A549 (cell line): Measurements from ENCODE around the gene ABCC1. TPM values are rescaled to one million over a fixed set of nuclear protein-coding genes. Genes with fewer than 3 reads are reported as not detected.

Experiments used
- ATAC-seq, 2 experiments: fragments of 200-7000 bp in 1 of 2; fragments of >200 bp in 1 of 2; cut with Nextera tagmentation in 1 of 2; cut with Tn5 transposase in 1 of 2; 3 replicates each; pipeline versions ENCODE4 v1.8.0 to v1.9.1; 2018 to 2020; ENCODE audit warnings: mild to moderate bottlenecking in 1 of 2, moderate library complexity in 1 of 2
- CTCF ChIA-PET: fragments of 300-600 bp; sonication (Branson Sonifier 250); formaldehyde crosslinking; extraction: SDS; loops from one replicate; lab custom pipeline; 2021; ENCODE audit warnings: antibody characterized with exemption, inconsistent platforms; lab: Yijun Ruan, JAX
- POLR2A ChIA-PET: fragments of 350-600 bp; formaldehyde crosslinking; extraction: SDS; loops from one replicate; lab custom pipeline; 2021; ENCODE audit warnings: antibody characterized with exemption, inconsistent platforms; lab: Yijun Ruan, JAX
- DNase-seq, 2 experiments: peaks; one replicate each; pipeline versions ENCODE4 v3.0.0 to v3.0.0-alpha.2; 2011 to 2016; ENCODE audit warnings: low read depth in 1 of 2, low spot score in 1 of 2
- FAIRE-seq: peaks from 2 replicates; lab custom pipeline; 2011; peaks lifted over from hg19 to GRCh38; lab: Jason Lieb, UNC
- H3K27ac ChIP-seq, 2 experiments: fragments of >200 bp; sonication (Bioruptor Twin); formaldehyde crosslinking; 3 replicates each; pipeline ENCODE4 v1.5.1; 2016 to 2017
- H3K4me1 ChIP-seq: fragments of >200 bp; sonication (Bioruptor Twin); formaldehyde crosslinking; 3 replicates; pipeline ENCODE4 v1.6.1; 2016
- H3K4me2 ChIP-seq: fragments of >200 bp; sonication (Bioruptor Twin); formaldehyde crosslinking; 3 replicates; pipeline ENCODE4 v1.6.1; 2016
- H3K4me3 ChIP-seq: fragments of >200 bp; sonication (Bioruptor Twin); formaldehyde crosslinking; 3 replicates; pipeline ENCODE4 v1.5.1; 2016
- H3K9me3 ChIP-seq: fragments of >200 bp; sonication (Bioruptor Twin); formaldehyde crosslinking; 3 replicates; pipeline ENCODE4 v1.6.1; 2016
- ATOH8 ChIP-seq: fragments of 250-450 bp; sonication (Bioruptor Pico); IDR thresholded peaks from 2 replicates; pipeline ENCODE4 v1.5.0; 2020; ENCODE audit warnings: low read depth, mild to moderate bottlenecking, moderate library complexity
- BCL3 ChIP-seq: fragments of >200 bp; sonication (Bioruptor Twin); formaldehyde crosslinking; IDR thresholded peaks from 3 replicates; pipeline ENCODE4 v1.6.1; 2016
- CBX8 ChIP-seq: fragments of 200-600 bp; sonication (generic); IDR thresholded peaks from 2 replicates; pipeline ENCODE4 v1.6.1; 2016
- ELK1 ChIP-seq: fragments of 150-350 bp; IDR thresholded peaks from 2 replicates; pipeline ENCODE4 v1.6.1; 2014; ENCODE audit warnings: low read depth, mild to moderate bottlenecking, low read length
- EP300 ChIP-seq, 2 experiments: fragments of >200 bp; sonication (Bioruptor Twin); formaldehyde crosslinking; IDR thresholded peaks; 2 replicates in 1 of 2; 3 replicates in 1 of 2; pipeline ENCODE4 v1.6.1; 2016 to 2017
- ESRRA ChIP-seq: fragments of 150-350 bp; IDR thresholded peaks from 2 replicates; pipeline ENCODE4 v1.6.1; 2014; ENCODE audit warnings: mild to moderate bottlenecking, low read length, borderline replicate concordance
- FOSB ChIP-seq: fragments of 250-450 bp; sonication (Bioruptor Pico); IDR thresholded peaks from 2 replicates; pipeline ENCODE4 v1.5.0; 2020; ENCODE audit warnings: mild to moderate bottlenecking, moderate library complexity
- HES2 ChIP-seq: fragments of >200 bp; sonication (Bioruptor Twin); formaldehyde crosslinking; IDR thresholded peaks from 2 replicates; pipeline ENCODE4 v1.6.1; 2016
- HEYL ChIP-seq: fragments of 250-450 bp; sonication (Bioruptor Pico); IDR thresholded peaks from 2 replicates; pipeline ENCODE4 v1.8.0; 2021; ENCODE audit warnings: mild to moderate bottlenecking, moderate library complexity
- HOXA7 ChIP-seq: fragments of 250-450 bp; sonication (Bioruptor Pico); IDR thresholded peaks from 2 replicates; pipeline ENCODE4 v1.5.0; 2020; ENCODE audit warnings: mild to moderate bottlenecking, moderate library complexity
- JUN ChIP-seq, 2 experiments: fragments of >200 bp; sonication (Bioruptor Twin); formaldehyde crosslinking; IDR thresholded peaks; 2 replicates in 1 of 2; 3 replicates in 1 of 2; pipeline ENCODE4 v1.6.1; 2016 to 2017
- JUNB ChIP-seq: fragments of >200 bp; sonication (Bioruptor Twin); formaldehyde crosslinking; IDR thresholded peaks from 2 replicates; pipeline ENCODE4 v1.6.1; 2016
- KDM5A ChIP-seq: fragments of 200-600 bp; sonication (generic); IDR thresholded peaks from 2 replicates; pipeline ENCODE4 v1.6.1; 2016; ENCODE audit warnings: antibody characterized with exemption, mild to moderate bottlenecking
- MAX ChIP-seq: IDR thresholded peaks from 2 replicates; pipeline ENCODE4 v1.6.1; 2012
- RARB ChIP-seq: fragments of 250-450 bp; sonication (Bioruptor Pico); IDR thresholded peaks from 2 replicates; pipeline ENCODE4 v1.8.0; 2021; ENCODE audit warnings: mild to moderate bottlenecking, moderate library complexity
- SMC3 ChIP-seq: fragments of >200 bp; sonication (Bioruptor Twin); formaldehyde crosslinking; IDR thresholded peaks from 3 replicates; pipeline ENCODE4 v1.6.1; 2018; ENCODE audit warnings: inconsistent platforms
- TFCP2L1 ChIP-seq: fragments of 250-450 bp; sonication (Bioruptor Pico); IDR thresholded peaks from 2 replicates; pipeline ENCODE4 v1.5.0; 2021; ENCODE audit warnings: mild to moderate bottlenecking
- ZFP36 ChIP-seq: fragments of 450-650 bp; IDR thresholded peaks from 2 replicates; pipeline ENCODE4 v1.6.1; 2014; ENCODE audit warnings: borderline replicate concordance; ENCODE audit not compliant: partially characterized antibody
- ZSCAN20 ChIP-seq: fragments of 250-450 bp; sonication (Bioruptor Pico); IDR thresholded peaks from 2 replicates; pipeline ENCODE4 v1.8.0; 2022; ENCODE audit warnings: mild to moderate bottlenecking, moderate library complexity
- WGBS: methylation state at CpG from one replicate; pipeline ENCODE4 v1.1.6; 2017; ENCODE audit errors: missing lambda C conversion rate; 5-methylcytosine and 5-hydroxymethylcytosine counted together
- polyA plus RNA-seq, 4 experiments: library from polyadenylated mRNA; depleted of rRNA in 3 of 4; stranded (reverse); fragments of >200 nt; fragmentation: RNase III in 1 of 4; extraction: RNeasy Plus Mini Kit Qiagen cat#74134 plus additional on column Dnase treatment in 1 of 4; gene quantifications; 2 replicates in 3 of 4; 3 replicates in 1 of 4; pipeline ENCODE4 v1.2.3, GENCODE V29; 2011 to 2017

Gene ABCC1
- polyA plus RNA-seq, 2 of the 4 experiments (the other 2 are of a cell fraction), result 56.5 to 93.8 TPM

- ATAC-seq (no peak), DNase-seq (no peak), FAIRE-seq (no peak)
- peak overlapping the region; percentile 4; the same call in 1 of the 3 replicates for H3K4me3 ChIP-seq
- CTCF ChIA-PET, result interaction anchor here (0.9 to 2.2 kb wide), 3 partner anchors 11 to 146 kb away, joined by 4 to 6 read pairs (median 5); no protein-coding TSS in a partner anchor
- no peaks in the 10 kb centered on the region for H3K9me3 ChIP-seq
- WGBS, result 49% methylated on average over 3 of the region's 3 CpGs
- peak overlapping the region; percentile 95 to 97 for H3K27ac ChIP-seq
- peaks cover 98% of the 10 kb centered on the region for H3K4me1 ChIP-seq
- no peak for TF ChIP-seq ZFP36
- TF ChIP-seq HEYL, result no peak
- no peak for TF ChIP-seq MAX
- no peak for TF ChIP-seq CBX8
- TF ChIP-seq SMC3, result no peak
- TF ChIP-seq FOSB, result no peak
- no peak for TF ChIP-seq JUNB
- no peak for TF ChIP-seq HES2
- no peak for TF ChIP-seq JUN (IDR thresholded peaks at IDR 0.05)
- no peak for TF ChIP-seq ATOH8 (CRISPR knock-in tag)
- TF ChIP-seq ELK1, result no peak
- no peak for TF ChIP-seq ZSCAN20 (CRISPR knock-in tag)
- TF ChIP-seq KDM5A, result no peak
- no peak for TF ChIP-seq BCL3
- POLR2A ChIA-PET, result no interaction called here
- H3K4me2 ChIP-seq, result peak overlapping the region; percentile 67
Observed at GRCh38 chr16:16020291-16020690, 70.9 kb downstream of the ABCC1 start.

GRCh38 chr16:16021020-16021419, 71.6 kb downstream of the ABCC1 start:
- CTCF ChIA-PET, result interaction anchor here (0.7 to 2.2 kb wide), 3 partner anchors 12 to 157 kb away, joined by 3 to 6 read pairs (median 4); no protein-coding TSS in a partner anchor
- no peak for FAIRE-seq
- H3K27ac ChIP-seq, result peak overlapping the region; percentile 95 to 97
- H3K9me3 ChIP-seq, result no peaks in the 10 kb centered on the region
- peaks cover 98% of the 10 kb centered on the region for H3K4me1 ChIP-seq
- 71% methylated on average over 3 of the region's 3 CpGs for WGBS
- H3K4me2 ChIP-seq, result peak overlapping the region; percentile 78
- no peak for DNase-seq
- TF ChIP-seq MAX, result 0 out of 2 replicates have a peak, but pooled peaks have one; percentile 26
- no peak for TF ChIP-seq EP300 (IDR thresholded peaks at IDR 0.05)
- ATAC-seq, result no peak
- POLR2A ChIA-PET, result interaction anchor here (1.3 to 1.8 kb wide), 2 partner anchors 22 to 75 kb away, joined by 3 to 5 read pairs; no protein-coding TSS in a partner anchor
- no peak overlapping the region for H3K4me3 ChIP-seq

- ATAC-seq (peak; percentile 13 to 20; a peak in 5 of 6 replicates), DNase-seq (no peak), FAIRE-seq (no peak)
- Histone ChIP-seq H3K27ac (peak overlapping the region; percentile 95 to 97), H3K4me1 (peaks cover 95% of the 10 kb centered on the region), H3K9me3 (no peaks in the 10 kb centered on the region), H3K4me2 (peak overlapping the region; percentile 78), H3K4me3 (no peak overlapping the region)
- TF ChIP-seq HOXA7 (CRISPR knock-in tag) (0 out of 2 replicates have a peak, but pooled peaks have one; percentile 74), TFCP2L1 (peak; percentile 35; the same call in 1 of the 2 replicates), ESRRA (no peak), FOSB (peak; percentile 72; the same call in 1 of the 2 replicates), RARB (no peak), ELK1 (no peak)
- WGBS, result 12% methylated on average over 9 of the region's 9 CpGs
- POLR2A ChIA-PET, result interaction anchor here (1.0 to 1.8 kb wide), 5 partner anchors 23 to 147 kb away, joined by 3 to 6 read pairs (median 5); no protein-coding TSS in a partner anchor
- CTCF ChIA-PET, result interaction anchor here (0.9 to 4.5 kb wide), 7 partner anchors 12 to 256 kb away, joined by 3 to 26 read pairs (median 5); no protein-coding TSS in a partner anchor
Observed at GRCh38 chr16:16021646-16021987, 72.2 kb downstream of the ABCC1 start.
